HEK293T (cell line): Measurements from ENCODE around the gene PNMA6A.
"Not testable (repeated sequence)": the region's sequence is repeated elsewhere in the genome, so short reads cannot be mapped to it uniquely, and the experiment has no call there.

Experiments
- ELF4 ChIP-seq: fragments of 450-650 bp; IDR thresholded peaks from 2 replicates; pipeline ENCODE4 v1.6.1; 2017; ENCODE audit warnings: antibody characterized with exemption
- FOXM1 ChIP-seq: fragments of 450-650 bp; IDR thresholded peaks from 2 replicates; pipeline ENCODE4 v1.6.1; 2017; ENCODE audit warnings: mild to moderate bottlenecking, borderline replicate concordance
- HDGF ChIP-seq: fragments of 450-650 bp; IDR thresholded peaks from 2 replicates; pipeline ENCODE4 v1.6.1; 2017; ENCODE audit warnings: antibody characterized with exemption, borderline replicate concordance
- L3MBTL2 ChIP-seq: fragments of 450-650 bp; conservative IDR thresholded peaks from 2 replicates; pipeline ENCODE4 v1.6.1; 2016; ENCODE audit warnings: mild to moderate bottlenecking
- LEF1 ChIP-seq: fragments of 450-650 bp; IDR thresholded peaks from 2 replicates; pipeline ENCODE4 v1.6.1; 2017; ENCODE audit warnings: mild to moderate bottlenecking, borderline replicate concordance
- NFRKB ChIP-seq: fragments of 450-650 bp; IDR thresholded peaks from 2 replicates; pipeline ENCODE4 v1.6.1; 2016; ENCODE audit warnings: mild to moderate bottlenecking, moderate library complexity
- SP1 ChIP-seq: fragments of 450-650 bp; IDR thresholded peaks from 2 replicates; pipeline ENCODE4 v1.6.1; 2017
- TARDBP ChIP-seq: fragments of 450-650 bp; IDR thresholded peaks from 2 replicates; pipeline ENCODE4 v1.6.1; 2016

GRCh38 chrX:153123468-153123867, 51.2 kb downstream of the PNMA6A start:
- TF ChIP-seq HDGF, ELF4, NFRKB, LEF1, SP1, L3MBTL2, FOXM1, TARDBP: not testable (repeated sequence)
